AG04449 (cell line): ENCODE data around the gene EPB41.
A peak's percentile ranks its signal among the peaks of the same experiment; 100 is the strongest.
"Not testable (repeated sequence)": the region's sequence is repeated elsewhere in the genome, so short reads cannot be mapped to it uniquely, and the experiment has no call there.

Experiments
- CTCF ChIA-PET: fragments of 350-600 bp; formaldehyde crosslinking; extraction: SDS; loops from one replicate; lab custom pipeline; 2021; ENCODE audit warnings: antibody characterized with exemption; lab: Yijun Ruan, JAX
- POLR2A ChIA-PET: fragments of 400-600, 350-600 bp; formaldehyde crosslinking; extraction: SDS; loops from one replicate; lab custom pipeline; 2020; ENCODE audit warnings: antibody characterized with exemption, inconsistent platforms; lab: Yijun Ruan, JAX
- DNase-seq: peaks from one replicate; pipeline ENCODE4 v3.0.0-alpha.2; 2010; ENCODE audit warnings: low read depth, low spot score
- H3K4me3 ChIP-seq: 2 replicates; pipeline ENCODE4 v1.5.1; 2011; ENCODE audit warnings: low read depth, mild to moderate bottlenecking, control low read depth, low read length
- CTCF ChIP-seq: IDR thresholded peaks from one replicate; pipeline ENCODE4 v1.5.1; 2011; ENCODE audit warnings: mild to moderate bottlenecking, moderate library complexity, low read length, control low read depth, inconsistent platforms; ENCODE audit not compliant: insufficient read depth; ENCODE audit errors: missing control alignments

Gene EPB41

GRCh38 chr1:28871631-28872401, 42.6 kb upstream of the EPB41 start:
- no peak for DNase-seq
- CTCF ChIA-PET: interaction anchor here (2.7 to 4.2 kb wide), 2 partner anchors 10 to 87 kb away, joined by 12 to 29 read pairs; no protein-coding TSS in a partner anchor
- POLR2A ChIA-PET: interaction anchor here (0.7 kb wide), 1 partner anchor 135 kb away, joined by 3 read pairs; the partner anchor contains the start of gene YTHDF2

GRCh38 chr1:28875134-28875533, 39.2 kb upstream of the EPB41 start:
- H3K4me3 ChIP-seq, DNase-seq: not testable (repeated sequence)
- ChIA-PET POLR2A (interaction anchor here (0.7 kb wide), 1 partner anchor 324 kb away, joined by 3 read pairs; no protein-coding TSS in a partner anchor), CTCF (interaction anchor here (0.6 to 13.4 kb wide), 10 partner anchors 7 to 353 kb away, joined by 3 to 1100 read pairs (median 32); no protein-coding TSS in a partner anchor)

More at GRCh38 chr1:28871631-28872401, 42.6 kb upstream of the EPB41 start:
- TF ChIP-seq CTCF: no peak
- no peak overlapping the region for H3K4me3 ChIP-seq

GRCh38 chr1:28877132-28877781, 37.1 kb upstream of the EPB41 start:
- DNase-seq: no peak
- H3K4me3 ChIP-seq: no peak overlapping the region
- CTCF ChIA-PET: interaction anchor here (0.7 to 13.4 kb wide), 80 partner anchors 9 to 785 kb away, joined by 3 to 1100 read pairs (median 5); partner anchors contain the start of genes GMEB1, RNU11, TAF12 and YTHDF2
- TF ChIP-seq CTCF: peak; percentile 82
- POLR2A ChIA-PET: interaction anchor here (0.8 to 1.5 kb wide), 4 partner anchors 92 to 296 kb away, joined by 3 to 15 read pairs (median 6); partner anchors contain the start of genes RNU11 and TAF12

GRCh38 chr1:28878796-28879195, 35.6 kb upstream of the EPB41 start:
- TF ChIP-seq CTCF: no peak
- CTCF ChIA-PET: interaction anchor here (0.9 to 13.4 kb wide), 14 partner anchors 9 to 519 kb away, joined by 3 to 1100 read pairs (median 16); partner anchors contain the start of gene YTHDF2

GRCh38 chr1:28882009-28882628, 32.2 kb upstream of the EPB41 start:
- peak; percentile 93 for TF ChIP-seq CTCF
- no peak overlapping the region for H3K4me3 ChIP-seq
- ChIA-PET CTCF (interaction anchor here (0.6 to 13.4 kb wide), 56 partner anchors 9 to 1825 kb away, joined by 3 to 1100 read pairs (median 4); partner anchors contain the start of genes SRSF4 and TMEM200B), POLR2A (interaction anchor here (0.6 to 0.9 kb wide), 2 partner anchors 152 to 186 kb away, joined by 3 to 5 read pairs; no protein-coding TSS in a partner anchor)
- DNase-seq: peak; percentile 40

More at GRCh38 chr1:28878796-28879195, 35.6 kb upstream of the EPB41 start:
- DNase-seq: no peak
- POLR2A ChIA-PET: no interaction called here
- H3K4me3 ChIP-seq: no peak overlapping the region

- H3K4me3 ChIP-seq: no peak overlapping the region
- ChIA-PET POLR2A (no interaction called here), CTCF (interaction anchor here (0.5 to 13.4 kb wide), 9 partner anchors 10 to 1825 kb away, joined by 3 to 1100 read pairs (median 7); partner anchors contain the start of gene SRSF4)
- no peak for DNase-seq
- TF ChIP-seq CTCF: no peak
Measured at GRCh38 chr1:28883242-28883616, 31.1 kb upstream of the EPB41 start.
